Stimulated activated naive B cell treated with anti-CD40 and anti-IgM and Interleukin-4, amounts not matched to agents 10 μg/mL and 1 μg/mL and 100 μg/mL, for 72 hours (primary cell): ENCODE data around the gene APOA4.
"Not testable (repeated sequence)": the region's sequence is repeated elsewhere in the genome, so short reads cannot be mapped to it uniquely, and the experiment has no call there.

Experiments used
- ATAC-seq, 2 donors: fragments of 150-1000 bp; cut with Tn5 transposase; replicated peaks; 2 replicates each; pipeline ENCODE4 v1.10.0; 2021; ENCODE audit warnings: moderate library complexity in 1 of 2
- DNase-seq: peaks from one replicate; pipeline ENCODE4 v3.0.0; 2021
- H3K27ac Mint-ChIP-seq: one replicate; pipeline ENCODE4 v1.8.0; 2022; ENCODE audit warnings: mild to moderate bottlenecking, mixed read lengths
- H3K27me3 Mint-ChIP-seq, 2 donors: one replicate each; pipeline ENCODE4 v1.8.0; 2022; ENCODE audit warnings: mixed read lengths in 2 of 2
- H3K36me3 Mint-ChIP-seq, 2 donors: one replicate each; pipeline ENCODE4 v1.8.0; 2022; ENCODE audit warnings: mixed read lengths in 2 of 2, mild to moderate bottlenecking in 1 of 2
- H3K4me1 Mint-ChIP-seq, 2 donors: one replicate each; pipeline ENCODE4 v1.8.0; 2022; ENCODE audit warnings: mixed read lengths in 2 of 2, mild to moderate bottlenecking in 1 of 2
- H3K4me3 Mint-ChIP-seq, 2 donors: one replicate each; pipeline ENCODE4 v1.8.0; 2022; ENCODE audit warnings: mild to moderate bottlenecking in 2 of 2, mixed read lengths in 2 of 2, moderate library complexity in 1 of 2
- H3K9me3 Mint-ChIP-seq, 2 donors: one replicate each; pipeline ENCODE4 v1.8.0; 2022; ENCODE audit warnings: mixed read lengths in 2 of 2, mild to moderate bottlenecking in 1 of 2

The APOA4 gene

GRCh38 chr11:116813170-116813569, 9.9 kb downstream of the APOA4 start:
- ATAC-seq (no peak), DNase-seq (no peak)
- Mint-ChIP-seq H3K27ac (no peak overlapping the region), H3K36me3 (no peaks in the 10 kb centered on the region), H3K4me1 (peaks cover 0 to 2% of the 10 kb centered on the region in 2 donors), H3K4me3 (no peak overlapping the region), H3K27me3 (peaks cover 9 to 20% of the 10 kb centered on the region in 2 donors), H3K9me3 (no peaks in the 10 kb centered on the region)

GRCh38 chr11:116812109-116812508, 11.0 kb downstream of the APOA4 start:
- no peaks in the 10 kb centered on the region for H3K36me3 Mint-ChIP-seq
- peaks cover 0 to 2% of the 10 kb centered on the region in 2 donors for H3K4me1 Mint-ChIP-seq
- DNase-seq (no peak), ATAC-seq (no peak)
- H3K9me3 Mint-ChIP-seq = no peaks in the 10 kb centered on the region
- H3K27ac Mint-ChIP-seq = no peak overlapping the region
- peaks cover 9 to 24% of the 10 kb centered on the region in 2 donors for H3K27me3 Mint-ChIP-seq
- H3K4me3 Mint-ChIP-seq = no peak overlapping the region

- H3K27ac Mint-ChIP-seq = no peak overlapping the region
- no peaks in the 10 kb centered on the region for H3K9me3 Mint-ChIP-seq
- H3K4me3 Mint-ChIP-seq = no peak overlapping the region
- DNase-seq (no peak), ATAC-seq (no peak)
- peaks cover 13 to 24% of the 10 kb centered on the region in 2 donors for H3K27me3 Mint-ChIP-seq
- H3K36me3 Mint-ChIP-seq = no peaks in the 10 kb centered on the region
- peaks cover 0 to 2% of the 10 kb centered on the region in 2 donors for H3K4me1 Mint-ChIP-seq
These were observed 11.9 kb downstream of the APOA4 start for GRCh38 chr11:116811194-116811593.

- H3K27ac Mint-ChIP-seq = no peak overlapping the region
- H3K9me3 Mint-ChIP-seq = no peaks in the 10 kb centered on the region
- no peaks in the 10 kb centered on the region for H3K36me3 Mint-ChIP-seq
- no peak overlapping the region for H3K4me3 Mint-ChIP-seq
- peaks cover 14 to 24% of the 10 kb centered on the region in 2 donors for H3K27me3 Mint-ChIP-seq
- ATAC-seq = no peak
- no peak for DNase-seq
- no peaks in the 10 kb centered on the region for H3K4me1 Mint-ChIP-seq
These were observed 14.6 kb downstream of the APOA4 start for GRCh38 chr11:116808262-116809175.

- H3K9me3 Mint-ChIP-seq = no peaks in the 10 kb centered on the region
These were observed 15.4 kb downstream of the APOA4 start for GRCh38 chr11:116807601-116808261.

GRCh38 chr11:116804001-116804400, 19.1 kb downstream of the APOA4 start:
- Mint-ChIP-seq H3K36me3 (no peaks in the 10 kb centered on the region), H3K27ac (no peak overlapping the region), H3K27me3 (peaks cover 34 to 45% of the 10 kb centered on the region in 2 donors), H3K4me3 (no peak overlapping the region), H3K4me1 (no peaks in the 10 kb centered on the region), H3K9me3 (no peaks in the 10 kb centered on the region)
- DNase-seq = no peak
- ATAC-seq = no peak

More at GRCh38 chr11:116807601-116808261, 15.4 kb downstream of the APOA4 start:
- Mint-ChIP-seq H3K4me3 (no peak overlapping the region), H3K27ac (no peak overlapping the region), H3K36me3 (no peaks in the 10 kb centered on the region), H3K27me3 (peaks cover 19 to 30% of the 10 kb centered on the region in 2 donors), H3K4me1 (no peaks in the 10 kb centered on the region)
- DNase-seq = no peak
- no peak for ATAC-seq

- peaks cover 30 to 35% of the 10 kb centered on the region in 2 donors for H3K27me3 Mint-ChIP-seq
- H3K36me3 Mint-ChIP-seq, H3K9me3 Mint-ChIP-seq, ATAC-seq, H3K27ac Mint-ChIP-seq, H3K4me3 Mint-ChIP-seq, DNase-seq, H3K4me1 Mint-ChIP-seq: not testable (repeated sequence)
These were observed 21.4 kb downstream of the APOA4 start for GRCh38 chr11:116801662-116802061.

- Mint-ChIP-seq H3K4me1 (no peaks in the 10 kb centered on the region), H3K27ac (no peak overlapping the region), H3K27me3 (peaks cover 30 to 35% of the 10 kb centered on the region in 2 donors), H3K9me3 (no peaks in the 10 kb centered on the region), H3K36me3 (no peaks in the 10 kb centered on the region), H3K4me3 (no peak overlapping the region)
- no peak for ATAC-seq
- DNase-seq = no peak
These were observed 22.5 kb downstream of the APOA4 start for GRCh38 chr11:116800610-116801009.

- Mint-ChIP-seq H3K4me1 (no peaks in the 10 kb centered on the region), H3K36me3 (no peaks in the 10 kb centered on the region), H3K4me3 (no peak overlapping the region), H3K9me3 (no peaks in the 10 kb centered on the region), H3K27me3 (peaks cover 23 to 28% of the 10 kb centered on the region in 2 donors), H3K27ac (no peak overlapping the region)
- ATAC-seq = peak in 1 of 2 donors; percentile 31
- DNase-seq = no peak
These were observed 24.7 kb downstream of the APOA4 start for GRCh38 chr11:116798368-116798767.

- H3K9me3 Mint-ChIP-seq = no peaks in the 10 kb centered on the region
- DNase-seq (no peak), ATAC-seq (no peak)
- no peak overlapping the region for H3K4me3 Mint-ChIP-seq
- no peaks in the 10 kb centered on the region for H3K36me3 Mint-ChIP-seq
- H3K27ac Mint-ChIP-seq = no peak overlapping the region
- H3K27me3 Mint-ChIP-seq = peaks cover 20 to 25% of the 10 kb centered on the region in 2 donors
- no peaks in the 10 kb centered on the region for H3K4me1 Mint-ChIP-seq
These were observed 25.3 kb downstream of the APOA4 start for GRCh38 chr11:116797816-116798215.

- DNase-seq = no peak
- H3K4me3 Mint-ChIP-seq = no peak overlapping the region
- no peaks in the 10 kb centered on the region for H3K9me3 Mint-ChIP-seq
- no peaks in the 10 kb centered on the region for H3K36me3 Mint-ChIP-seq
- H3K4me1 Mint-ChIP-seq = peaks cover 0 to under 1% of the 10 kb centered on the region in 2 donors
- no peak for ATAC-seq
- peaks cover 17 to 18% of the 10 kb centered on the region in 2 donors for H3K27me3 Mint-ChIP-seq
- H3K27ac Mint-ChIP-seq = no peak overlapping the region
These were observed 26.6 kb downstream of the APOA4 start for GRCh38 chr11:116796548-116796947.

GRCh38 chr11:116794851-116795250, 28.3 kb downstream of the APOA4 start:
- H3K9me3 Mint-ChIP-seq = no peaks in the 10 kb centered on the region

GRCh38 chr11:116793772-116794097, 29.4 kb downstream of the APOA4 start:
- H3K27me3 Mint-ChIP-seq = peaks cover 8 to 10% of the 10 kb centered on the region in 2 donors
- ATAC-seq (no peak), DNase-seq (no peak)
- H3K36me3 Mint-ChIP-seq = no peaks in the 10 kb centered on the region
- no peak overlapping the region for H3K27ac Mint-ChIP-seq
- no peak overlapping the region for H3K4me3 Mint-ChIP-seq
- H3K9me3 Mint-ChIP-seq = no peaks in the 10 kb centered on the region
- H3K4me1 Mint-ChIP-seq = peaks cover 3 to 11% of the 10 kb centered on the region in 2 donors

More at GRCh38 chr11:116794851-116795250, 28.3 kb downstream of the APOA4 start:
- Mint-ChIP-seq H3K4me3 (no peak overlapping the region), H3K27ac (no peak overlapping the region), H3K36me3 (no peaks in the 10 kb centered on the region), H3K27me3 (peaks cover 19 to 21% of the 10 kb centered on the region in 2 donors), H3K4me1 (peaks cover 3 to 11% of the 10 kb centered on the region in 2 donors)
- DNase-seq (no peak), ATAC-seq (no peak)

GRCh38 chr11:116792869-116793771, 30.0 kb downstream of the APOA4 start:
- Mint-ChIP-seq H3K4me3 (no peak overlapping the region), H3K27me3 (peaks cover 7 to 10% of the 10 kb centered on the region in 2 donors), H3K4me1 (peaks cover 8 to 18% of the 10 kb centered on the region in 2 donors), H3K36me3 (no peaks in the 10 kb centered on the region), H3K9me3 (no peaks in the 10 kb centered on the region), H3K27ac (no peak overlapping the region)
- no peak for ATAC-seq
- no peak for DNase-seq
